ENCODE measurements around the gene ATP11A. TPM values are rescaled to one million over a fixed set of nuclear protein-coding genes. Genes with fewer than 3 reads are reported as not detected.

Gene ATP11A
- total RNA-seq, 4 donors from 2014 or later: 32.1 to 83.6 (median 46.2) TPM

- intact Hi-C loops (cut with DNase I): no loop called here
- H3K27ac ChIP-seq: no peak overlapping the region
- peaks cover 6 to 10% of the 10 kb centered on the region in 2 donors for H3K4me1 ChIP-seq
- H3K4me3 ChIP-seq (replicated peaks in 1 of 3): no peak overlapping the region
- no peaks in the 10 kb centered on the region for H3K36me3 ChIP-seq
- TF ChIP-seq CTCF (IDR thresholded peaks at IDR 0.05) (no peak), POLR2A (IDR thresholded peaks at IDR 0.05) (no peak)
- H3K9me3 ChIP-seq: no peaks in the 10 kb centered on the region
- WGBS, 2 donors: 56 to 100% methylated on average over 1 of the region's 1 CpG
- no peak for DNase-seq
- no peaks in the 10 kb centered on the region for H3K27me3 ChIP-seq
Observed at GRCh38 chr13:112912726-112913440, 223.0 kb downstream of the ATP11A start.

GRCh38 chr13:112916296-112916695, 226.5 kb downstream of the ATP11A start:
- no peak for TF ChIP-seq CTCF (IDR thresholded peaks at IDR 0.05)
- TF ChIP-seq POLR2A (IDR thresholded peaks at IDR 0.05): no peak
- Histone ChIP-seq H3K27me3 (no peaks in the 10 kb centered on the region), H3K27ac (no peak overlapping the region), H3K36me3 (no peaks in the 10 kb centered on the region), H3K4me3 (replicated peaks in 1 of 3) (no peak overlapping the region), H3K9me3 (no peaks in the 10 kb centered on the region), H3K4me1 (no peaks in the 10 kb centered on the region)
- no peak for DNase-seq
- intact Hi-C loops (cut with DNase I): no loop called here
- 95 to 96% methylated on average over 14 of the region's 14 CpGs for WGBS, 2 donors

GRCh38 chr13:112917056-112917664, 227.3 kb downstream of the ATP11A start:
- no peak for TF ChIP-seq POLR2A (IDR thresholded peaks at IDR 0.05)
- TF ChIP-seq CTCF (IDR thresholded peaks at IDR 0.05): no peak
- intact Hi-C loops (cut with DNase I): no loop called here
- Histone ChIP-seq H3K4me1 (no peaks in the 10 kb centered on the region), H3K9me3 (no peaks in the 10 kb centered on the region), H3K27ac (no peak overlapping the region), H3K27me3 (no peaks in the 10 kb centered on the region), H3K36me3 (no peaks in the 10 kb centered on the region), H3K4me3 (replicated peaks in 1 of 3) (no peak overlapping the region)
- no peak for DNase-seq
- 91 to 93% methylated on average over 29 of the region's 29 CpGs for WGBS, 2 donors

GRCh38 chr13:112917737-112918136, 227.9 kb downstream of the ATP11A start:
- intact Hi-C loops (cut with DNase I): no loop called here
- no peak overlapping the region for H3K4me3 ChIP-seq (replicated peaks in 1 of 3)
- no peaks in the 10 kb centered on the region for H3K36me3 ChIP-seq
- no peak for DNase-seq
- WGBS, 2 donors: 91 to 98% methylated on average over 3 of the region's 3 CpGs
- H3K27ac ChIP-seq: no peak overlapping the region
- TF ChIP-seq CTCF (IDR thresholded peaks at IDR 0.05) (no peak), POLR2A (IDR thresholded peaks at IDR 0.05) (no peak)
- no peaks in the 10 kb centered on the region for H3K4me1 ChIP-seq
- no peaks in the 10 kb centered on the region for H3K27me3 ChIP-seq
- no peaks in the 10 kb centered on the region for H3K9me3 ChIP-seq

- Histone ChIP-seq H3K4me1 (no peaks in the 10 kb centered on the region), H3K9me3 (no peaks in the 10 kb centered on the region), H3K36me3 (no peaks in the 10 kb centered on the region), H3K27me3 (no peaks in the 10 kb centered on the region), H3K4me3 (replicated peaks in 1 of 3) (no peak overlapping the region), H3K27ac (no peak overlapping the region)
- DNase-seq: no peak
- intact Hi-C loops (cut with DNase I): no loop called here
- 83 to 88% methylated on average over 8 of the region's 8 CpGs for WGBS, 2 donors
- TF ChIP-seq POLR2A (IDR thresholded peaks at IDR 0.05) (no peak), CTCF (IDR thresholded peaks at IDR 0.05) (no peak)
Observed at GRCh38 chr13:112918266-112918665, 228.4 kb downstream of the ATP11A start.

All from thyroid gland (tissue), 4 donors.